OCI-LY3 (cell line): Measurements from ENCODE around the gene CYP17A1.

Experiments used
- H2AFZ ChIP-seq: fragments of 200-600, 300-600 bp; shearing (Covaris generic); 2 replicates; pipeline ENCODE4 v1.6.0; 2014; ENCODE audit warnings: antibody characterized with exemption, low read depth, low read length
- H3K27ac ChIP-seq: fragments of 200-600, 300-600 bp; sonication (generic); 2 replicates; pipeline ENCODE4 v1.5.1; 2014; ENCODE audit warnings: mild to moderate bottlenecking, low read length, moderate library complexity, mixed read lengths
- H3K27me3 ChIP-seq: fragments of 200-600, 300-600 bp; sonication (generic); 2 replicates; pipeline ENCODE4 v1.6.1; 2014; ENCODE audit warnings: low read depth, low read length, mixed read lengths
- H3K36me3 ChIP-seq: fragments of 200-600, 300-600 bp; sonication (generic); replicated peaks from 2 replicates; pipeline ENCODE3; 2014; ENCODE audit warnings: low read depth, low read length, mixed read lengths
- H3K4me1 ChIP-seq: fragments of 300-600, 200-600 bp; sonication (generic); 2 replicates; pipeline ENCODE4 v1.6.1; 2014; ENCODE audit warnings: low read length, mixed read lengths
- H3K4me2 ChIP-seq: fragments of 200-600, 300-600 bp; sonication (generic); 2 replicates; pipeline ENCODE4 v1.6.1; 2014; ENCODE audit warnings: low read length, mixed read lengths
- H3K4me3 ChIP-seq: fragments of 300-600, 200-600 bp; sonication (generic); 2 replicates; pipeline ENCODE4 v1.5.1; 2014; ENCODE audit warnings: antibody characterized with exemption, mild to moderate bottlenecking, low read length, moderate library complexity
- H3K79me2 ChIP-seq: fragments of 300-600, 200-600 bp; shearing (Covaris generic); 2 replicates; pipeline ENCODE4 v1.6.1; 2014; ENCODE audit warnings: mild to moderate bottlenecking, low read length, mixed read lengths
- H3K9ac ChIP-seq: fragments of 300-600, 200-600 bp; shearing (Covaris generic); 2 replicates; pipeline ENCODE4 v1.6.0; 2014; ENCODE audit warnings: mild to moderate bottlenecking, low read length, moderate library complexity
- H3K9me3 ChIP-seq: fragments of 200-600, 300-600 bp; shearing (Covaris generic); 2 replicates; pipeline ENCODE4 v1.6.1; 2014; ENCODE audit warnings: low read length, mixed read lengths; ENCODE audit not compliant: insufficient read depth
- H4K20me1 ChIP-seq: fragments of 200-600, 300-600 bp; sonication (generic); 2 replicates; pipeline ENCODE4 v1.6.1; 2016; ENCODE audit warnings: low read length, mixed read lengths; ENCODE audit not compliant: insufficient read depth
- EZH2phosphoT487 ChIP-seq: fragments of 200-600 bp; shearing (Covaris generic); IDR thresholded peaks from 2 replicates; pipeline ENCODE4 v1.6.1; 2018; ENCODE audit warnings: antibody characterized with exemption, mixed run types, low read depth
- TF ChIP-seq, protein P1 (sequence below): fragments of 200-600, 300-600 bp; sonication (generic); IDR thresholded peaks from 2 replicates; pipeline ENCODE4 v1.5.1; 2014; ENCODE audit warnings: antibody characterized with exemption, low read length, low read depth

CYP17A1 gene, protein sequence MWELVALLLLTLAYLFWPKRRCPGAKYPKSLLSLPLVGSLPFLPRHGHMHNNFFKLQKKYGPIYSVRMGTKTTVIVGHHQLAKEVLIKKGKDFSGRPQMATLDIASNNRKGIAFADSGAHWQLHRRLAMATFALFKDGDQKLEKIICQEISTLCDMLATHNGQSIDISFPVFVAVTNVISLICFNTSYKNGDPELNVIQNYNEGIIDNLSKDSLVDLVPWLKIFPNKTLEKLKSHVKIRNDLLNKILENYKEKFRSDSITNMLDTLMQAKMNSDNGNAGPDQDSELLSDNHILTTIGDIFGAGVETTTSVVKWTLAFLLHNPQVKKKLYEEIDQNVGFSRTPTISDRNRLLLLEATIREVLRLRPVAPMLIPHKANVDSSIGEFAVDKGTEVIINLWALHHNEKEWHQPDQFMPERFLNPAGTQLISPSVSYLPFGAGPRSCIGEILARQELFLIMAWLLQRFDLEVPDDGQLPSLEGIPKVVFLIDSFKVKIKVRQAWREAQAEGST

DNA sequence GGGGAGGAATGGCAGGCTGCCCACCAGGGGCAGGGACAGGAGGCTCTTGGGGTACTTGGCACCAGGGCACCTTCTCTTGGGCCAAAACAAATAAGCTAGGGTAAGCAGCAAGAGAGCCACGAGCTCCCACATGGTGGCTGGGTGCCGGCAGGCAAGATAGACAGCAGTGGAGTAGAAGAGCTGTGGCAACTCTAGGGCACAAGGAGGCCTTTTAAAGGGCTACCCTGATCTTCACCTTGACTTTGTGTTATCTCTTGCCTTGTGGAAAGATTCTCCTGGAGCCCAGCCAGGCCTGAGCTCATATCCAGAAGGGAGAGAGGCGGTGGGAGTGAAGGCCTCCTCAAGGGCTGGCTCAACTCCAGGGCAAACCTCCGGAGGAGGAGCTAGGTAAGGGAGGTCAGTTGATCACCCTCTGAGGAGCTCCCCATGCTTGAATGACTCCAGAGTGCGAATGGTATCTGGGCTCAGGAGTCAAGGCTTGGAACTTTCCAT lies at the start of gene CYP17A1:
TSS of gene CYP17A1 (minus strand) at position 184 of the 492 bp plus-strand sequence. CDS start at position 132, 52 bp downstream.
- no peak for TF ChIP-seq EZH2phosphoT487
- TF ChIP-seq, protein P1, sequence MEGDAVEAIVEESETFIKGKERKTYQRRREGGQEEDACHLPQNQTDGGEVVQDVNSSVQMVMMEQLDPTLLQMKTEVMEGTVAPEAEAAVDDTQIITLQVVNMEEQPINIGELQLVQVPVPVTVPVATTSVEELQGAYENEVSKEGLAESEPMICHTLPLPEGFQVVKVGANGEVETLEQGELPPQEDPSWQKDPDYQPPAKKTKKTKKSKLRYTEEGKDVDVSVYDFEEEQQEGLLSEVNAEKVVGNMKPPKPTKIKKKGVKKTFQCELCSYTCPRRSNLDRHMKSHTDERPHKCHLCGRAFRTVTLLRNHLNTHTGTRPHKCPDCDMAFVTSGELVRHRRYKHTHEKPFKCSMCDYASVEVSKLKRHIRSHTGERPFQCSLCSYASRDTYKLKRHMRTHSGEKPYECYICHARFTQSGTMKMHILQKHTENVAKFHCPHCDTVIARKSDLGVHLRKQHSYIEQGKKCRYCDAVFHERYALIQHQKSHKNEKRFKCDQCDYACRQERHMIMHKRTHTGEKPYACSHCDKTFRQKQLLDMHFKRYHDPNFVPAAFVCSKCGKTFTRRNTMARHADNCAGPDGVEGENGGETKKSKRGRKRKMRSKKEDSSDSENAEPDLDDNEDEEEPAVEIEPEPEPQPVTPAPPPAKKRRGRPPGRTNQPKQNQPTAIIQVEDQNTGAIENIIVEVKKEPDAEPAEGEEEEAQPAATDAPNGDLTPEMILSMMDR, result no peak
- H3K79me2 ChIP-seq, result no peaks in the 10 kb centered on the region
- no peaks in the 10 kb centered on the region for H3K27me3 ChIP-seq

DNA sequence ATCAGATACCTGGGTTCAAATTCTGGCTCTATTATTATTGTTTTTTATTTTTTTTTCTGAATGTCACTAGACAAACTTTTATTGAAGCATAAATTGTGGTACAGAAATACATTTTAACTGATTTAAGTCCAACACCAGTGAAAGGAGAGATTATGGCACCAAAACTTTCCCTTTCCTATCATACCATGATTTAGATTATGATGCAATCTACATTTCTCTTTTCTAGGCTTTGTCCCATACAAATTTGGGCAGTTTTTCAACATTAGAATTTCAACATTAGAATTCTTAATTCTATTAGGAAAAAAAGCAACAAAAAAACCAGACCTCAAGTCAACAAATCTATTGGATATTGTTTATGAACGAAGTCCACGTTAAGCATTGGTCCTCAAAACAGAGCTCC lies 43.0 kb upstream of the CYP17A1 start:
- Histone ChIP-seq H3K9me3 (no peaks in the 10 kb centered on the region), H3K4me3 (no peak overlapping the region), H3K27ac (no peak overlapping the region), H3K79me2 (no peaks in the 10 kb centered on the region), H3K27me3 (no peaks in the 10 kb centered on the region), H3K4me2 (no peak overlapping the region), H4K20me1 (no peaks in the 10 kb centered on the region), H2AFZ (no peak overlapping the region), H3K36me3 (no peaks in the 10 kb centered on the region), H3K9ac (no peak overlapping the region), H3K4me1 (no peaks in the 10 kb centered on the region)
- TF ChIP-seq EZH2phosphoT487, result no peak
- TF ChIP-seq, protein P1, result no peak

More for the DNA sequence above, at the start of gene CYP17A1:
- Histone ChIP-seq H3K36me3 (no peaks in the 10 kb centered on the region), H3K9me3 (no peaks in the 10 kb centered on the region), H3K4me1 (no peaks in the 10 kb centered on the region), H3K4me2 (no peak within 1 kb of the TSS), H4K20me1 (no peaks in the 10 kb centered on the region), H3K27ac (no peak within 1 kb of the TSS), H2AFZ (no peak within 1 kb of the TSS), H3K4me3 (no peak within 1 kb of the TSS), H3K9ac (no peak within 1 kb of the TSS)

DNA sequence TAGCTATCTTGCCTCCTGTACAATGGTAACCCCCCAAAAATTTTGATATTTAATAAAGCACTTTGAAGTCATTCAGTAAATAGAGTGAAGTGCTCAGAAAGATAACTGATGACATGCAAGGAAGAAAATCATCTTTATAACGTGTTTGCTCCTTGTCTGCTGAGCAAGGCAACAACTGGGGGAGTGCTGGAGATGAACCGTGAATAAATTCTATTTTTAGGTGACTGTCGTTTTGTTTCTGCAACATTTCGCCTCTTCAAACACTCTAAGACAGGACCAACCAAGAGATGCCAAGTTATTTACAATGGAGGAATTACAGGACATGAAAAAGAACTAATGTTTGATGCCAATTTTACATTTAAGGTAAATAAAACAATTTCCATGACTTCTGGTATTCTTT lies 41.4 kb upstream of the CYP17A1 start:
- H3K36me3 ChIP-seq, result no peaks in the 10 kb centered on the region
- no peaks in the 10 kb centered on the region for H3K27me3 ChIP-seq
- H4K20me1 ChIP-seq, result no peaks in the 10 kb centered on the region
- no peaks in the 10 kb centered on the region for H3K9me3 ChIP-seq
- no peak overlapping the region for H3K4me3 ChIP-seq
- no peak overlapping the region for H2AFZ ChIP-seq
- no peak overlapping the region for H3K9ac ChIP-seq
- no peak overlapping the region for H3K27ac ChIP-seq
- H3K4me1 ChIP-seq, result no peaks in the 10 kb centered on the region
- H3K79me2 ChIP-seq, result no peaks in the 10 kb centered on the region
- H3K4me2 ChIP-seq, result no peak overlapping the region
- TF ChIP-seq, protein P1, result no peak
- TF ChIP-seq EZH2phosphoT487, result no peak

DNA sequence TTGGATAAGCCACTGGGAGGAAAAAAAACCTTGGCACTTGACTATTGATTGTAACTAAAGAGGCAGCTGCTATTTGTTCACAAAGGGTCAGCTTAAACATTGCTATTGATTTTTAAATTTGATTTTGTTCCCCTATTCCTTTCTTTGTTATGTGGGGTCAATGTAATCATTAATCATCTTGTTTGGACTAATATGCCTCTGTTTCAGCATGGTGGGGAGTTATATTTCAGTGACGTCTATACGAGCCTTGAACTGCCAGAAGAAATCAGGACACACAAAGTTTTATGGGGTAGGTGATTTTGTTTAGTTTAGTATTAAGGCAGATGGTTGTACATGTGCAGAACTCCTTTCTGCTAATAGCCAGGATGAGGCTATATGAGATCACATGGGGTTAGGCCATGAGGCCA lies 39.5 kb upstream of the CYP17A1 start:
- Histone ChIP-seq H3K4me1 (no peaks in the 10 kb centered on the region), H2AFZ (no peak overlapping the region), H3K27ac (no peak overlapping the region), H3K79me2 (no peaks in the 10 kb centered on the region), H3K4me2 (no peak overlapping the region), H3K36me3 (no peaks in the 10 kb centered on the region), H3K4me3 (no peak overlapping the region), H3K9me3 (no peaks in the 10 kb centered on the region), H3K27me3 (no peaks in the 10 kb centered on the region), H4K20me1 (no peaks in the 10 kb centered on the region), H3K9ac (no peak overlapping the region)
- no peak for TF ChIP-seq EZH2phosphoT487
- TF ChIP-seq, protein P1, result no peak
